Endothelial cell (in vitro differentiated cells): ENCODE data around the gene CREB3L4. TPM values are rescaled to one million over a fixed set of nuclear protein-coding genes. Genes with fewer than 3 reads are reported as not detected.
A peak's percentile ranks its signal among the peaks of the same experiment; 100 is the strongest.

Experiments
- DNase-seq: peaks from one replicate; pipeline ENCODE4 v3.0.0; 2021; ENCODE audit warnings: low spot score
- H3K27ac Mint-ChIP-seq: one replicate; pipeline ENCODE4 v1.8.0; 2021; ENCODE audit warnings: mixed read lengths, inconsistent platforms; ENCODE audit not compliant: unreplicated experiment
- H3K27me3 Mint-ChIP-seq: one replicate; pipeline ENCODE4 v1.8.0; 2021; ENCODE audit warnings: mild to moderate bottlenecking, moderate library complexity, mixed read lengths, inconsistent platforms; ENCODE audit not compliant: unreplicated experiment
- H3K36me3 Mint-ChIP-seq: one replicate; pipeline ENCODE4 v1.8.0; 2021; ENCODE audit warnings: mild to moderate bottlenecking, low read depth, mixed read lengths, inconsistent platforms; ENCODE audit not compliant: unreplicated experiment
- H3K4me1 Mint-ChIP-seq: one replicate; pipeline ENCODE4 v1.8.0; 2021; ENCODE audit warnings: mild to moderate bottlenecking, mixed read lengths, inconsistent platforms; ENCODE audit not compliant: unreplicated experiment
- H3K4me3 Mint-ChIP-seq: one replicate; pipeline ENCODE4 v1.8.0; 2021; ENCODE audit warnings: mild to moderate bottlenecking, mixed read lengths, inconsistent platforms; ENCODE audit not compliant: unreplicated experiment
- H3K9me3 Mint-ChIP-seq: one replicate; pipeline ENCODE4 v1.8.0; 2021; ENCODE audit warnings: mixed read lengths, inconsistent platforms; ENCODE audit not compliant: unreplicated experiment
- total RNA-seq: library from RNA; stranded (reverse); fragmentation: NEBNext Ultra II Directional; extraction: Animal tissue kit (Norgen Biotek cat#: 25700); gene quantifications from one replicate; pipeline ENCODE4 v1.2.1, GENCODE V29; 2021; ENCODE audit not compliant: unreplicated experiment
- TF ChIP-seq, protein P1 (sequence below): fragments of 200-600 bp; sonication (generic); IDR thresholded peaks from one replicate; pipeline ENCODE4 v1.5.0; 2021; ENCODE audit warnings: antibody characterized with exemption; ENCODE audit not compliant: unreplicated experiment

CREB3L4 gene
- total RNA-seq, 1 donor from 2014 or later = 13.2 TPM

GRCh38 chr1:153922076-153922971, 45.4 kb upstream of the CREB3L4 start:
- Mint-ChIP-seq H3K27ac (peak overlapping the region; percentile 86), H3K4me1 (peaks cover 27% of the 10 kb centered on the region), H3K9me3 (no peaks in the 10 kb centered on the region), H3K36me3 (no peaks in the 10 kb centered on the region), H3K27me3 (peaks cover 5% of the 10 kb centered on the region), H3K4me3 (peak overlapping the region; percentile 93)
- peak; percentile 64 for DNase-seq
- TF ChIP-seq, protein P1, sequence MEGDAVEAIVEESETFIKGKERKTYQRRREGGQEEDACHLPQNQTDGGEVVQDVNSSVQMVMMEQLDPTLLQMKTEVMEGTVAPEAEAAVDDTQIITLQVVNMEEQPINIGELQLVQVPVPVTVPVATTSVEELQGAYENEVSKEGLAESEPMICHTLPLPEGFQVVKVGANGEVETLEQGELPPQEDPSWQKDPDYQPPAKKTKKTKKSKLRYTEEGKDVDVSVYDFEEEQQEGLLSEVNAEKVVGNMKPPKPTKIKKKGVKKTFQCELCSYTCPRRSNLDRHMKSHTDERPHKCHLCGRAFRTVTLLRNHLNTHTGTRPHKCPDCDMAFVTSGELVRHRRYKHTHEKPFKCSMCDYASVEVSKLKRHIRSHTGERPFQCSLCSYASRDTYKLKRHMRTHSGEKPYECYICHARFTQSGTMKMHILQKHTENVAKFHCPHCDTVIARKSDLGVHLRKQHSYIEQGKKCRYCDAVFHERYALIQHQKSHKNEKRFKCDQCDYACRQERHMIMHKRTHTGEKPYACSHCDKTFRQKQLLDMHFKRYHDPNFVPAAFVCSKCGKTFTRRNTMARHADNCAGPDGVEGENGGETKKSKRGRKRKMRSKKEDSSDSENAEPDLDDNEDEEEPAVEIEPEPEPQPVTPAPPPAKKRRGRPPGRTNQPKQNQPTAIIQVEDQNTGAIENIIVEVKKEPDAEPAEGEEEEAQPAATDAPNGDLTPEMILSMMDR = no peak

- DNase-seq = peak; percentile 96
- H3K4me3 Mint-ChIP-seq = peak within 1 kb of the TSS; percentile 93
These were observed 44.5 kb upstream of the CREB3L4 start, which contains the start of gene GATAD2B for GRCh38 chr1:153922972-153923925. Gene GATAD2B (minus strand): TSS chr1:153922972. CDS start chr1:153828347, 94,625 bp downstream.

GRCh38 chr1:153926405-153926804, 41.3 kb upstream of the CREB3L4 start:
- DNase-seq = no peak
- H3K27ac Mint-ChIP-seq = no peak overlapping the region
- H3K4me1 Mint-ChIP-seq = peaks cover 23% of the 10 kb centered on the region
- H3K27me3 Mint-ChIP-seq = peaks cover 2% of the 10 kb centered on the region
- H3K36me3 Mint-ChIP-seq = peaks cover 6% of the 10 kb centered on the region
- no peak overlapping the region for H3K4me3 Mint-ChIP-seq
- TF ChIP-seq, protein P1 = no peak
- no peaks in the 10 kb centered on the region for H3K9me3 Mint-ChIP-seq

More at GRCh38 chr1:153922972-153923925, 44.5 kb upstream of the CREB3L4 start, which contains the start of gene GATAD2B:
- TF ChIP-seq, protein P1 = no peak
- peaks cover 30% of the 10 kb centered on the region for H3K4me1 Mint-ChIP-seq
- peak within 1 kb of the TSS; percentile 86 for H3K27ac Mint-ChIP-seq
- H3K27me3 Mint-ChIP-seq = peaks cover 5% of the 10 kb centered on the region
- no peaks in the 10 kb centered on the region for H3K9me3 Mint-ChIP-seq
- H3K36me3 Mint-ChIP-seq = no peaks in the 10 kb centered on the region

- Mint-ChIP-seq H3K27me3 (peaks cover 3% of the 10 kb centered on the region), H3K4me1 (peaks cover 20% of the 10 kb centered on the region), H3K4me3 (peak overlapping the region; percentile 12), H3K9me3 (no peaks in the 10 kb centered on the region), H3K27ac (no peak overlapping the region), H3K36me3 (peaks cover 6% of the 10 kb centered on the region)
- no peak for DNase-seq
- TF ChIP-seq, protein P1 = no peak
These were observed 39.5 kb upstream of the CREB3L4 start for GRCh38 chr1:153928245-153928644.
